Measurements from ENCODE around the gene ANTXRL.

- no peak for TF ChIP-seq POLR2A (IDR thresholded peaks at IDR 0.05)
- TF ChIP-seq CTCF (IDR thresholded peaks at IDR 0.05): no peak
Observed at GRCh38 chr10:46307281-46308112, 20.7 kb downstream of the ANTXRL start.

Data from tibial nerve (tissue), 3 donors.